ACC112 (cell line): ENCODE data around the gene NKD2.
"Not testable (repeated sequence)": the region's sequence is repeated elsewhere in the genome, so short reads cannot be mapped to it uniquely, and the experiment has no call there.

Experiments
- H2AFZ ChIP-seq: fragments of 200-600 bp; sonication (generic); one replicate; pipeline ENCODE4 v1.6.0; 2017; ENCODE audit warnings: antibody characterized with exemption, low read length; ENCODE audit not compliant: unreplicated experiment
- H3K27ac ChIP-seq: fragments of 200-600 bp; sonication (generic); 2 replicates; pipeline ENCODE4 v1.5.1; 2014; ENCODE audit warnings: low read depth, mild to moderate bottlenecking, antibody characterized with exemption, low read length, moderate library complexity
- H3K27me3 ChIP-seq: fragments of 200-600 bp; sonication (generic); 2 replicates; pipeline ENCODE4 v1.6.1; 2014; ENCODE audit warnings: mild to moderate bottlenecking, antibody characterized with exemption, low read length, moderate library complexity, mixed read lengths; ENCODE audit not compliant: insufficient read depth
- H3K36me3 ChIP-seq: fragments of 200-600 bp; sonication (generic); 2 replicates; pipeline ENCODE4 v1.6.1; 2016; ENCODE audit warnings: mild to moderate bottlenecking, antibody characterized with exemption, low read length, moderate library complexity, mixed read lengths; ENCODE audit not compliant: insufficient read depth
- H3K4me1 ChIP-seq: fragments of 200-600 bp; sonication (generic); one replicate; pipeline ENCODE4 v1.6.1; 2016; ENCODE audit warnings: low read length, mixed read lengths; ENCODE audit not compliant: insufficient read depth, unreplicated experiment, control insufficient read depth
- H3K4me3 ChIP-seq: fragments of 200-600 bp; sonication (generic); 2 replicates; pipeline ENCODE4 v1.5.1; 2014; ENCODE audit warnings: mild to moderate bottlenecking, low read depth, low read length
- H3K79me2 ChIP-seq: fragments of 200-600 bp; sonication (generic); one replicate; pipeline ENCODE4 v1.6.0; 2016; ENCODE audit warnings: low read length; ENCODE audit not compliant: control insufficient read depth, unreplicated experiment, insufficient read depth

Gene NKD2

DNA sequence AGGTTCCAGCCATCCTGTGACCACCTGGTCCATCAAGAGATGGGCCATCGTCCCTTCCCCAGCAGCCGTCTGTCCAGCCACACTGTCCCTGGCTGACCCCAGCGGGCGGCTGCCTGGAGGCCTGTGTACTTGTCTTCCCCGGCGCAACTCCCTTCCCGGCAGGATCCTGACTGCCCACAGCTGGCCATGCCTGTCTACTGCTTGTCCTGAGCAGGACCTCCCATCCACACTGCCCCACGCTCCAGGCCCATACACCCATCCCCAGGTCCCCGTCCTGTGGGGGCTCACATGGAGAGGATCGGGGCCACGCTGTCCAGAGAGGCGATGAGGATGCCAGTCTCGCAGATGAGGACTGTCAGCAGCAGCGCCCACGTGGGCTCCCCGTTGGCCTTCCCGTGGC is 67.8 kb downstream of the NKD2 start:
- no peak overlapping the region for H3K27ac ChIP-seq
- no peaks in the 10 kb centered on the region for H3K36me3 ChIP-seq
- H3K79me2 ChIP-seq = no peaks in the 10 kb centered on the region
- no peaks in the 10 kb centered on the region for H3K27me3 ChIP-seq
- no peak overlapping the region for H2AFZ ChIP-seq
- H3K4me1 ChIP-seq = no peaks in the 10 kb centered on the region
- H3K4me3 ChIP-seq = no peak overlapping the region

DNA sequence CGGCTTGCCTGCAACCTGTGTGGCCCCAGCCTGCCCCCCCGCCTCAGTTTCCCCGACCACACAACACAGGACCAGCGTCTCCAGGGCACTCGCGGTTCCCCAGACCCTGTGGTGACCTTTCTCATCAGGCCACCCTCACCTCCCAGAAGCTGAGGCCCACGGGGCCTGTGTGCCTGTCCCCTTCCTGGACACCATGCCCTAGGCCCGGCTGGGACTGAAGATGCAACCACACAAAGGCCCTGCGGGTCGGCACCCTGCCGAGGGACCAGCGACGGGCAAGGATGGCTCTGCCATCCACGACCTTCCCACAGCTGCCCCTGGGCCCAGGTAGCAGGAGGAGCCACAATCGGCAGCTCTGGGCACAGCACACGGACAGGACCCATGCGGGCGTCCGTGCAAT is 68.4 kb downstream of the NKD2 start:
- no peaks in the 10 kb centered on the region for H3K4me1 ChIP-seq

DNA sequence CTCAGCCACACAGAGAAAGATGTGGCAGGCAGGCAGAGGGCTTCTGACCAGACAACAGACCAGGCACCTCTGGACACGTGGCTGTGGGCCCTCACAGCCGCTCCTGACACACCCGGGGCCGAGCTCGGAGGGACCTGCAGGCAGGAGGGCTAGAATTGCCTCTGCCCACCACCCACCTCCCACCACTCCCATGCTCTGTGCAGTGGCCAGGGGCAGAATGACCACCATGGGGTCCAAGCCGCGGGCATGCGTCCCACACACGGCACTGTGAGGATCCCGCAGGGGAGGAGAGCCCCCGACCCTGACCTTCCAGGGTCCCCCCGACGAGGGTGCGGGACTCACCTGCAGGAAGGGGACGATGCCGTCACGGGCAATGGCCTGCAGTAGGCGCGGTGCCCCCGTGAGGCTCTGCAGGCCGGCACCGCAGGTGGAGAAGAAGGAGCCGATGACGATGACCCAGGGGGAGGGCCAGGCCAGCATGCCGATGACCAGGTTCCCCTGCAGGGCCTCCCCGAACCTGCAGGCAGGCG is 69.0 kb downstream of the NKD2 start:
- H3K79me2 ChIP-seq = no peaks in the 10 kb centered on the region
- no peaks in the 10 kb centered on the region for H3K36me3 ChIP-seq
- no peaks in the 10 kb centered on the region for H3K4me1 ChIP-seq
- no peaks in the 10 kb centered on the region for H3K27me3 ChIP-seq
- no peak overlapping the region for H3K4me3 ChIP-seq
- H2AFZ ChIP-seq = no peak overlapping the region
- H3K27ac ChIP-seq = no peak overlapping the region

More for the DNA sequence above, 68.4 kb downstream of the NKD2 start:
- Histone ChIP-seq H3K27ac (no peak overlapping the region), H3K27me3 (no peaks in the 10 kb centered on the region), H2AFZ (no peak overlapping the region), H3K36me3 (no peaks in the 10 kb centered on the region), H3K4me3 (no peak overlapping the region), H3K79me2 (no peaks in the 10 kb centered on the region)

DNA sequence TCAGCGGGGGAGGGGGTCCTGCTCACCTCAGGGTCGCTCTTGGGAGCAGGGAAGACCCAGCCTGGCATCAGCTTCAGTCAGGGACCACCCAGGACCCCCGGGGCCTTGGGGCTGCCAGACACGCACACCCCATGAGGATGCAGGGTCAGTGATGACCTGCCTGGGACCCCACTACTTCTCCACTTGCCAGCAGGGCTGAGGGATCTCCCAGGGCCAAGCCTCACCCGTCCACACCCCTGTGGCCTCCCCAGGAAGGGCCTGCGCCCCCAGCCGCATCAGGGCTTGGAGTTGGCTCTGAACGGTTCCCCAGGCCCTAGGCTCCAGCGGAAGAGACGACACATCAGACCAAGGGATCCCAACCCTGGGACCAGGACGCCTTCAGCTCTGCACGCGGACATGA is 69.6 kb downstream of the NKD2 start:
- no peak overlapping the region for H3K4me3 ChIP-seq
- no peak overlapping the region for H2AFZ ChIP-seq
- no peaks in the 10 kb centered on the region for H3K27me3 ChIP-seq
- H3K27ac ChIP-seq = no peak overlapping the region
- no peaks in the 10 kb centered on the region for H3K4me1 ChIP-seq
- no peaks in the 10 kb centered on the region for H3K36me3 ChIP-seq
- no peaks in the 10 kb centered on the region for H3K79me2 ChIP-seq

DNA sequence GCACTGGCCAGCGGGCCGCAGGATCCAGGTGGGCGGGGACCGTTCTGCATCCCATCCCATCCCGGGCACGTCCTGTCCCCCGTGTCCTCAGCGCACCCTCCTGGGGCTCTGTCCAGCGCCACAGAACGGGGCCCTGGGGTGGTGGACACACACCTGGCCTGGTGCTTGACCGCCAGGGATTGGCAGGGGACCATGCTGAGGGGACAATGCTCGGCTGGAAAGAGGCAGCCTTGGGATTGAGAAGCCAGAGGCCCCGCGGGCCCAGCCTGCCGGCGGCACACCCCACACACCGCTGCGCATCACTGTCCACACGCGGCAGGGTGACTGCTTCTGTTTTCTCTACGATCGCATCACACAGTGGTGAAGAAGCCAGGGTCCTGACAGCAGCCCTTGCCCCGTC is 70.2 kb downstream of the NKD2 start:
- Histone ChIP-seq H3K27ac (no peak overlapping the region), H3K79me2 (no peaks in the 10 kb centered on the region), H3K27me3 (no peaks in the 10 kb centered on the region), H3K4me1 (no peaks in the 10 kb centered on the region), H2AFZ (no peak overlapping the region), H3K4me3 (no peak overlapping the region), H3K36me3 (no peaks in the 10 kb centered on the region)

DNA sequence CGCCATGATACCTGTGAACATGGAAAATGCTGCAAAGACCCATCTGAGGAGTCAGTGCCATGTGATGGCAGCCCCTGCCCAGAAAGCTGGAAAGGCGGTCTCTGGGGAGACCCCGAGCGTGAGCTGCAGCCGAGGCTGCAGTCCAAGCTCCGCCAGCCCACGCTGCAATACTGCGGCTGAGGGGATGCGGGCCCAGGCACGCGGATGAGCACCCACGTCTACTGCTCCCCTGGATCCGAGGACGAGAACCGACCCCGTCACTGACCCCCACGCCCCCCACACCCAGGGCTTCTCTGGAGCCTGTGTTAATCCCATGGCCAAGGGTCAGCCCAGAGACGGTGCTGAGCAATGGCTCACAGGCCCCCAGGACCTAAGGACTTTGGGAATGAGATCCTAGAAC is 70.9 kb downstream of the NKD2 start:
- Histone ChIP-seq H3K27ac (no peak overlapping the region), H3K36me3 (no peaks in the 10 kb centered on the region), H3K4me3 (no peak overlapping the region), H3K4me1 (no peaks in the 10 kb centered on the region), H2AFZ (no peak overlapping the region), H3K79me2 (no peaks in the 10 kb centered on the region), H3K27me3 (no peaks in the 10 kb centered on the region)

DNA sequence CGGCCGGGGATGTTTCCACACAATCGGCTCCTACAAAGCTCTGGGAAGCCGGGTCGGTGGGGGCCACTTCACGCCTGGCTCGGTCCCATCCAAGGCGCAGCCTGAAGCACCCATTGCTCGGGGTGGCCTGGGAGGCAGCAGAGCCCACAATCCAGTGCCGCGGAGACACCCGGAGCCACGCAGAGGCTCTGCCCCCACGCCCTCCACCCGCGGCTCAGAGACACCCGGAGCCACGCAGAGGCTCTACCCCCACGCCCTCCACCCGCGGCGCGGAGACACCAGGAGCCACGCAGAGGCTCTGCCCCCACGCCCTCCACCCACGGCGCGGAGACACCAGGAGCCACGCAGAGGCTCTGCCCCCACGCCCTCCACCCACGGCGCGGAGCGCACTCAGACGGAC is 71.4 kb downstream of the NKD2 start:
- Histone ChIP-seq H3K27ac (no peak overlapping the region), H3K4me1 (no peaks in the 10 kb centered on the region), H3K36me3 (no peaks in the 10 kb centered on the region), H2AFZ (no peak overlapping the region), H3K79me2 (no peaks in the 10 kb centered on the region), H3K27me3 (no peaks in the 10 kb centered on the region), H3K4me3 (no peak overlapping the region)

DNA sequence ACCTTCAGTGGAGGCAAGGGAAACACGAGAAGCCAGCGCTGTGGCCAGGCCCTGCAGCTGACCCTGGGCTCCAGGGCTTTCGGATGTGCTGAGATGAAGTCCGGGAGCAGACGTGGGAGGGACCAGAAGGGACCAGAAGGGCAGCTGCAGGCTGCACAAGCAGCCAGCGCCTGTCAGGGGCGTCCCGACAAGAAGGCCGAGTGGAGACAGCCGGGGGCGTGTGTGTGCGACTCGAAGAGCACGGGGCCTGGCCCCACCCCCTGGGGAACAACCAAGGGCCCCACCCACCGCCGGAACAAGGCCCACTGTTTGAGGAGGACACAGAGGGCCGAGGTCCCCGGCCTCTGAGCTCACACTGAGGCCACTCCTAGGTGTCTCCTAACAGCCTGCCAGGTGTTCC is 71.8 kb downstream of the NKD2 start:
- H3K36me3 ChIP-seq = no peaks in the 10 kb centered on the region
- no peak overlapping the region for H3K27ac ChIP-seq
- no peak overlapping the region for H2AFZ ChIP-seq
- no peaks in the 10 kb centered on the region for H3K79me2 ChIP-seq
- no peak overlapping the region for H3K4me3 ChIP-seq
- H3K27me3 ChIP-seq = no peaks in the 10 kb centered on the region
- H3K4me1 ChIP-seq = no peaks in the 10 kb centered on the region

DNA sequence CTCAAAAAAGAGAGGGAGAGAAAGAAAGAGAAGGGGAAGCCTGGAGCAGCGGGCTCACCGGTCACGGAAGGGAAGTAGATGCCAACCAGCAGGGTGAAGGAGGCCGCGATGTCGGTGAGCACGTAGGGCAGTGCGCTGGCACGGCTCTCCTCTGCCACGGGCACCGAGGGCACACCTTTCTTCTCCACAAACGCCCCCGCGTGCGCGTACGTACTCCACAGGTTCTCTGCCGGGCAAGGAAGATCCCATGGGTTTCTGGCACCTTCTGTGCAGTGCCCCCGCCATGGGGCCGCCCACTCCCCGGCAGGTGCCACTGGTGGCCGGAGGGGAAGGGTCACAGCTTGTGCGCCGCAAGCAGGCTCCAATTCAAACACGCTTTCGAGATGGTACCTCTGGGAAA is 72.9 kb downstream of the NKD2 start:
- Histone ChIP-seq H3K36me3 (no peaks in the 10 kb centered on the region), H3K79me2 (no peaks in the 10 kb centered on the region), H3K4me1 (no peaks in the 10 kb centered on the region), H2AFZ (no peak overlapping the region), H3K4me3 (no peak overlapping the region), H3K27me3 (no peaks in the 10 kb centered on the region), H3K27ac (no peak overlapping the region)

DNA sequence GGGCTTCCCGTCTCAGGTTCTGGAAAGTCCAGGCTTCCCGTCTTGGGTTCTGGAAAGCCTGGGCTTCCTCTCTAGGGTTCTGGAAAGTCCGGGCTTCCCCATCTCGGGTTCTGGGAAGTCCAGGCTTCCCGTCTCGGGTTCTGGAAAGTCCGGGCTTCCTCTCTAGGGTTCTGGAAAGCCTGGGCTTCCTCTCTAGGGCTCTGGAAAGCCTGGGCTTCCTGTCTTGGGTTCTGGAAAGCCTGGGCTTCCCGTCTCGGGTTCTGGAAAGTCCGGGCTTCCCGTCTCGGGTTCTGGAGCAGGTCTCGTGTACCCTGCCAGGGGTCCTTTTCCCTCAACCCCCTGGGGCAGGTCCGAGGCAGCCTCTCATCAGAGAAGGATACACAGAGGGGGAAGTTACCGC is 74.4 kb downstream of the NKD2 start:
- H3K79me2 ChIP-seq, H3K27me3 ChIP-seq, H3K27ac ChIP-seq, H3K4me1 ChIP-seq, H3K4me3 ChIP-seq, H3K36me3 ChIP-seq, H2AFZ ChIP-seq: not testable (repeated sequence)

DNA sequence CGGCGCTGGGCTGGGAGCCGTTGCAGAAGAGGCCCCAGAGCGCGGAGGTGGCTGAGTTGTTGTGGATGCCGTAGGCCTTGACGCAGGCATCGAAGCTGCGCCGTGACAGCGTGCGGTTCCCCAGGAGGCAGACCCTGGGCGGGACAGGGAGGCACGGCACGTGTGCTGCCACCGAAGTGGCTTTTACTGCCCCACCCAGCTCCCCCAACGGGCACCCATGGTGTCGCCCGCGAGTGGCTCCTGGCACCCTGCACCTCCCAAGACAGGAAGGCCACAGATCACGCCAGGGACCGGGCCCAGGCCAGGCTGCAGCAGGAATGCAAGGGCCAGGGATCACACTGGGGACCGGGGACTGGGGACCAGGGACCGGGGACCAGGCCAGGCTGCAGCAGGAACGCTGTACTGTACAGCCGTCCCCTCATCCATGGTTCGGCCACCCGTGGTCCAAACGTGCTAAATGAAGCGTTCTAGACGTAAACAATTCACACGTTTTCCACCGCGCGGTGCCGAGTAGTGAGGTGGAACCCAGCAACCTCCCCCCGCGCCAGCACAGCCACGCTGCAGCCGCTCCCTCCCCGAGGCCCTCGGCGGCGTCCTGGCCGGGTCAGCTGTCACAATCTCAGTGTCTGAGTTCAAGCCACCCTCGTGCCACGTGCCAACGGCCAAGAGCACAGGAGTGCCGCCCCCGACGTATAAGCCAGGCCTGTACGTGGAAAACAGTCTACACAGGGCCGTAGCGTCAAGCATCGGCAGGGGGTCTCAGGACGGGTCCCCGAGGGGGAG is 75.4 kb downstream of the NKD2 start:
- H3K4me1 ChIP-seq = no peaks in the 10 kb centered on the region
- H3K36me3 ChIP-seq = no peaks in the 10 kb centered on the region
- H3K27me3 ChIP-seq = no peaks in the 10 kb centered on the region
- H3K4me3 ChIP-seq = no peak overlapping the region
- H2AFZ ChIP-seq = no peak overlapping the region
- H3K27ac ChIP-seq = no peak overlapping the region
- H3K79me2 ChIP-seq = no peaks in the 10 kb centered on the region
